Neural progenitor cell (in vitro differentiated cells): ENCODE results near the gene GIN1. TPM values are rescaled to one million over a fixed set of nuclear protein-coding genes. Genes with fewer than 3 reads are reported as not detected.

Source experiments
- DNase-seq: peaks from one replicate; pipeline ENCODE4 v3.0.0-alpha.2; 2016; ENCODE audit warnings: low spot score
- H2AFZ ChIP-seq: fragments of 200-600 bp; sonication (generic); replicated peaks from 2 replicates; pipeline ENCODE4 v1.6.1; 2016; ENCODE audit warnings: antibody characterized with exemption
- H3F3A ChIP-seq: fragments of 200-600 bp; sonication (generic); 2 replicates; pipeline ENCODE4 v1.6.1; 2016; ENCODE audit warnings: antibody characterized with exemption, low read depth
- H3K27ac ChIP-seq: fragments of 200-600 bp; sonication (generic); 2 replicates; pipeline ENCODE4 v1.5.1; 2016; ENCODE audit warnings: mild to moderate bottlenecking
- H3K27me3 ChIP-seq: fragments of 200-600 bp; sonication (generic); 2 replicates; pipeline ENCODE4 v1.6.1; 2016; ENCODE audit warnings: mild to moderate bottlenecking, moderate library complexity
- H3K36me3 ChIP-seq: fragments of 200-600 bp; sonication (generic); 2 replicates; pipeline ENCODE4 v1.5.1; 2016
- H3K4me1 ChIP-seq: fragments of 200-600 bp; sonication (generic); 2 replicates; pipeline ENCODE4 v1.6.1; 2016; ENCODE audit warnings: mixed run types
- H3K4me2 ChIP-seq: fragments of 200-600 bp; sonication (generic); 2 replicates; pipeline ENCODE4 v1.6.1; 2016
- H3K4me3 ChIP-seq: fragments of 200-600 bp; sonication (generic); 2 replicates; pipeline ENCODE4 v1.5.1; 2016
- H3K79me2 ChIP-seq: fragments of 200-600 bp; sonication (generic); 2 replicates; pipeline ENCODE4 v1.6.1; 2016; ENCODE audit warnings: low read depth
- H3K9ac ChIP-seq: fragments of 200-600 bp; sonication (generic); 2 replicates; pipeline ENCODE4 v1.6.1; 2016
- H3K9me3 ChIP-seq: fragments of 200-600 bp; sonication (generic); 2 replicates; pipeline ENCODE4 v1.5.1; 2016; ENCODE audit warnings: low read depth
- H4K20me1 ChIP-seq: fragments of 200-600 bp; sonication (generic); 2 replicates; pipeline ENCODE4 v1.6.1; 2016; ENCODE audit warnings: low read depth
- H3K27ac Mint-ChIP-seq: 3 replicates; pipeline ENCODE4 v1.8.0; 2021; ENCODE audit warnings: mixed read lengths
- H3K27me3 Mint-ChIP-seq: 2 replicates; pipeline ENCODE4 v1.8.0; 2022; ENCODE audit warnings: low read depth, mild to moderate bottlenecking, inconsistent platforms, moderate library complexity, mixed read lengths; ENCODE audit not compliant: insufficient read depth
- H3K36me3 Mint-ChIP-seq: 3 replicates; pipeline ENCODE4 v1.8.0; 2021; ENCODE audit warnings: mixed read lengths
- H3K4me1 Mint-ChIP-seq: 3 replicates; pipeline ENCODE4 v1.8.0; 2021; ENCODE audit warnings: mixed read lengths
- H3K4me3 Mint-ChIP-seq: 3 replicates; pipeline ENCODE4 v1.8.0; 2021; ENCODE audit warnings: mild to moderate bottlenecking, moderate library complexity, mixed read lengths
- H3K9me3 Mint-ChIP-seq: 3 replicates; pipeline ENCODE4 v1.8.0; 2020; ENCODE audit warnings: mixed read lengths
- CTCF ChIP-seq: fragments of 200-600 bp; sonication (generic); IDR thresholded peaks from 2 replicates; pipeline ENCODE4 v1.5.1; 2017; ENCODE audit warnings: antibody characterized with exemption, mild to moderate bottlenecking
- EZH2 ChIP-seq: fragments of 200-600 bp; sonication (generic); IDR thresholded peaks from 2 replicates; pipeline ENCODE4 v1.6.1; 2017; ENCODE audit warnings: antibody characterized with exemption, mild to moderate bottlenecking, moderate library complexity
- EZH2phosphoT487 ChIP-seq: fragments of 200-600 bp; sonication (generic); IDR thresholded peaks from 2 replicates; pipeline ENCODE4 v1.6.1; 2017; ENCODE audit warnings: antibody characterized with exemption
- total RNA-seq: library from RNA; depleted of rRNA; stranded (reverse); fragments of >200 nt; gene quantifications from 2 replicates; pipeline ENCODE4 v1.2.3, GENCODE V29; 2015; ENCODE audit warnings: low replicate concordance

The GIN1 gene
- total RNA-seq, 1 donor from 2014 or later, result 42.0 TPM

GRCh38 chr5:103117471-103117991 lies 2.4 kb downstream of the GIN1 start:
- Histone ChIP-seq H3K4me2 (no peak overlapping the region), H3K79me2 (peaks cover 67% of the 10 kb centered on the region), H3K9ac (no peak overlapping the region), H3K36me3 (no peaks in the 10 kb centered on the region), H3K4me1 (peaks cover 20% of the 10 kb centered on the region), H3K4me3 (no peak overlapping the region), H3K9me3 (no peaks in the 10 kb centered on the region), H3K27me3 (no peaks in the 10 kb centered on the region), H2AFZ (no peak overlapping the region), H3K27ac (no peak overlapping the region), H4K20me1 (no peaks in the 10 kb centered on the region), H3F3A (peaks cover 14% of the 10 kb centered on the region)
- Mint-ChIP-seq H3K27me3 (no peaks in the 10 kb centered on the region), H3K4me3 (no peak overlapping the region), H3K4me1 (peaks cover 23% of the 10 kb centered on the region), H3K36me3 (no peaks in the 10 kb centered on the region), H3K9me3 (no peaks in the 10 kb centered on the region), H3K27ac (no peak overlapping the region)
- no peak for DNase-seq
- TF ChIP-seq CTCF (no peak), EZH2phosphoT487 (no peak), EZH2 (no peak)

- Mint-ChIP-seq H3K27ac (no peak overlapping the region), H3K27me3 (no peaks in the 10 kb centered on the region), H3K4me3 (no peak overlapping the region), H3K4me1 (peaks cover 9% of the 10 kb centered on the region), H3K9me3 (no peaks in the 10 kb centered on the region), H3K36me3 (peaks cover 6% of the 10 kb centered on the region)
- H4K20me1 ChIP-seq, result no peaks in the 10 kb centered on the region
- no peak overlapping the region for H3K9ac ChIP-seq
- no peak overlapping the region for H3K4me3 ChIP-seq
- H3K27ac ChIP-seq, result no peak overlapping the region
- no peaks in the 10 kb centered on the region for H3K27me3 ChIP-seq
- H3K4me1 ChIP-seq, result peaks cover 13% of the 10 kb centered on the region
- H2AFZ ChIP-seq, result no peak overlapping the region
- peaks cover 4% of the 10 kb centered on the region for H3F3A ChIP-seq
- H3K4me2 ChIP-seq, result no peak overlapping the region
- H3K36me3 ChIP-seq, result no peaks in the 10 kb centered on the region
- H3K9me3 ChIP-seq, result no peaks in the 10 kb centered on the region
- no peak for TF ChIP-seq EZH2
- TF ChIP-seq EZH2phosphoT487, result no peak
- no peak for TF ChIP-seq CTCF
- DNase-seq, result no peak
- peaks cover 62% of the 10 kb centered on the region for H3K79me2 ChIP-seq
Measured at GRCh38 chr5:103114440-103114839, 5.5 kb downstream of the GIN1 start.

- no peak overlapping the region for H3K27ac ChIP-seq
- H3K9ac ChIP-seq, result no peak overlapping the region
- no peak overlapping the region for H2AFZ ChIP-seq
- DNase-seq, result no peak
- no peak overlapping the region for H3K27ac Mint-ChIP-seq
- peaks cover 14% of the 10 kb centered on the region for H3K4me1 ChIP-seq
- no peak overlapping the region for H3K4me2 ChIP-seq
- H3K4me1 Mint-ChIP-seq, result peaks cover 3% of the 10 kb centered on the region
- no peaks in the 10 kb centered on the region for H3K36me3 ChIP-seq
- no peaks in the 10 kb centered on the region for H3F3A ChIP-seq
- TF ChIP-seq CTCF (no peak), EZH2phosphoT487 (no peak), EZH2 (no peak)
- no peaks in the 10 kb centered on the region for H3K9me3 Mint-ChIP-seq
- peaks cover 6% of the 10 kb centered on the region for H3K36me3 Mint-ChIP-seq
- no peak overlapping the region for H3K4me3 ChIP-seq
- no peaks in the 10 kb centered on the region for H3K27me3 ChIP-seq
- H3K9me3 ChIP-seq, result no peaks in the 10 kb centered on the region
- no peak overlapping the region for H3K4me3 Mint-ChIP-seq
- H3K27me3 Mint-ChIP-seq, result no peaks in the 10 kb centered on the region
- no peaks in the 10 kb centered on the region for H4K20me1 ChIP-seq
- peaks cover 59% of the 10 kb centered on the region for H3K79me2 ChIP-seq
Measured at GRCh38 chr5:103112910-103113309, 7.0 kb downstream of the GIN1 start.
